H1 (cell line): ENCODE measurements around the gene LBHD1. TPM values are rescaled to one million over a fixed set of nuclear protein-coding genes. Genes with fewer than 3 reads are reported as not detected.

Experiments used
- ATF2 ChIP-seq: IDR thresholded peaks from 2 replicates; pipeline ENCODE4 v1.6.1; 2012; ENCODE audit warnings: low read length, inconsistent platforms
- CBX8 ChIP-seq: fragments of 300-800, 300-1000 bp; sonication (generic); IDR thresholded peaks from 2 replicates; pipeline ENCODE4 v1.7.1; 2016; ENCODE audit warnings: low read depth, low read length, borderline replicate concordance
- CHD7 ChIP-seq: fragments of 300-600 bp; sonication (generic); IDR thresholded peaks from 2 replicates; pipeline ENCODE4 v1.7.1; 2012; ENCODE audit warnings: low read length, moderate library complexity, mild to moderate bottlenecking, inconsistent platforms; ENCODE audit not compliant: insufficient replicate concordance
- RXRA ChIP-seq: IDR thresholded peaks from 2 replicates; pipeline ENCODE4 v1.6.1; 2011; ENCODE audit warnings: low read depth, mild to moderate bottlenecking, low read length, moderate library complexity; ENCODE audit not compliant: insufficient read depth
- polyA plus RNA-seq, 7 experiments: library from polyadenylated mRNA; depleted of rRNA in 3 of 7; stranded (reverse) in 5 of 7; unstranded in 2 of 7; fragments of >200 nt in 5 of 7; fragments of 200-250 nt in 2 of 7; gene quantifications; 1 replicate in 5 of 7; 2 replicates in 1 of 7; 4 replicates in 1 of 7; pipeline versions ENCODE4 v1.2.1 to v1.2.3, GENCODE V29; 2011 to 2013; ENCODE audit warnings: missing spikeins in 2 of 7, mixed read lengths in 2 of 7
- total RNA-seq: library from RNA; stranded (reverse); fragmentation: NEBNext Ultra II Directional; extraction: Animal tissue kit (Norgen Biotek cat#: 25700); gene quantifications from 2 replicates; pipeline ENCODE4 v1.2.1, GENCODE V29; 2021

The LBHD1 gene
- total and polyA plus RNA-seq, 2 of the 8 experiments (the other 6 are each of a cell fraction or from before 2014, with no cell fraction given) = 2.3 to 5.2 TPM

DNA sequence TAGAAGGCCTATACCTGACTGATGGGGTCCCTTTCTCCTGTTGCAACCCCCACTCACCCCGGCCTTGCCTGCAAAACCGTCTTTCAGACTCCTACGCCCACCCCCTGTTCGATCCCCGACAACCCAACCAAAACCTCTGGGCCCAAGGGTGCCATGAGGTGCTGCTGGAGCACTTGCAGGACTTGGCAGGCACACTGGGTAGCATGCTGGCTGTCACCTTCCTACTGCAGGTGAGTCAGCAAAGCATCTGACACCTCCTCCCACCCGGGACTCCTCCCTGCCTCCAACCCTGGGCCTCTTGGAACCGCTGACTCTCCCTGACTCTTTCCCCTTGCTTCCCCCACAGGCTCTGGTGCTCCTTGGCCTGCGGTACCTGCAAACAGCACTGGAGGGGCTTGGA is 57.8 kb downstream of the LBHD1 start (continued):
- no peak for TF ChIP-seq CHD7
- no peak for TF ChIP-seq RXRA
- TF ChIP-seq CBX8 = no peak
- TF ChIP-seq ATF2 = no peak
